CD4-positive, alpha-beta T cell treated with Interleukin-21 for 1 hour (primary cell): ENCODE results near the gene ANTXRL.
"Not testable (repeated sequence)": the region's sequence is repeated elsewhere in the genome, so short reads cannot be mapped to it uniquely, and the experiment has no call there.

Experiments
- DNase-seq: peaks from one replicate; pipeline ENCODE4 v3.0.0-alpha.2; 2020

Gene ANTXRL

DNA sequence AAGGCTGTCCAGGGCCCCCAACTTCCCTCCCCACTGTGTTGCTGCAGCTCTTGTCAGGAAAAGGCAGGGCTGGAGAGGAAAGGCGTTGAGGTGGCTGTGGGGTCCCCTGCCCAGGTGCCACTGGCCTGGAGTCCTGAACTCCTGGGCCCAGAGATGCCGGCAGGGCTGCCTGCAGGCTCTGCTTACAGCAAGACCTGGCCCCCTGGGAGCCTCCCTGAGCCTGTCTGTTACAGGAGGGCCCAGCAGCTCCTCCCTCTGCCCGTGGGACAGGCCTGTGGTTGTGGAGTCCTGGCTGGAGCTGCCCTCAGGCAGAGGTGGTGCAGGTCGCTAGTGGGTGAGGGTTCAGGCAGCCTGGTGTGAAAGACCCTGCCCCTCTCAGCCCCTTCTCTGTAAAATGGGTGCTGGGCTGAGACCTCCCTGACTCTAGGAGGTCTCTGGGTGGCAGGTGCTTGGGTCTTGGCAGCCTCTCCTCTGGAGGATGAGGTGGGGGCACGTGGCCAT, 9.9 kb downstream of the ANTXRL start:
- no peak for DNase-seq

- DNase-seq, result no peak
These were observed 10.8 kb downstream of the ANTXRL start for GRCh38 chr10:46297406-46298204.

GRCh38 chr10:46298477-46299285, 11.9 kb downstream of the ANTXRL start:
- DNase-seq, result no peak

DNA sequence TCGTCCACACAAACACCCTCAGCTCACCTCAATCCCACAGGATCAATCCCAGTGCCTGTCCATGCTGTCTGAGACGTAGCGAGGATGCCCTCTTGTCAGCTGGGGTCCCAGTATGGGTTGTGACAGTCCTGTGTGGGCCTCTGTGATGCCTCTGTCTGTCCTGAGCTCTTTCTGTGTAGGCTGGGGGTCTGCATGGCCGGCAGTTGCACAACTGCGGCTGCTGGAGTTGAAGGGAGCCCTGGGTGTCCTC, 12.4 kb downstream of the ANTXRL start:
- no peak for DNase-seq

GRCh38 chr10:46299536-46300369, 13.0 kb downstream of the ANTXRL start:
- no peak for DNase-seq

DNA sequence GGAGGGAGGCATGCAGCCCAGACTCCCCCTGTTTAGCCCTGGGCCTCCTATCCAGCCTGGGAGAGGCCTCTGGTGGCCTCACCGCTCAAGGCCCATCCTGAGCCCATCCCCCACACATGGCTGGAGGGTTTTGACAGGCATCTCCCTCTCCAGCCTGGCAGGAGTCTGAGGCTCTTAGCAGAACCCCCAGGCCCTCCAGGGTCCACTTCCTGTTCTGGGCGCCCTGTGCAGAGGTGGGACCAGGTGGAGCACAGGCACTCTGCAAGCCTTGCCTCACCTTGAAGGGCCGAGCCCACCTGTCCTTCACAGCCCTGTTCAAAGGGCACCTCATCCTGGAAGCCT, 13.5 kb downstream of the ANTXRL start:
- not testable (repeated sequence) for DNase-seq

- DNase-seq, result no peak
These were observed 14.4 kb downstream of the ANTXRL start for GRCh38 chr10:46301056-46301645.

GRCh38 chr10:46301721-46302479, 15.1 kb downstream of the ANTXRL start:
- no peak for DNase-seq

DNA sequence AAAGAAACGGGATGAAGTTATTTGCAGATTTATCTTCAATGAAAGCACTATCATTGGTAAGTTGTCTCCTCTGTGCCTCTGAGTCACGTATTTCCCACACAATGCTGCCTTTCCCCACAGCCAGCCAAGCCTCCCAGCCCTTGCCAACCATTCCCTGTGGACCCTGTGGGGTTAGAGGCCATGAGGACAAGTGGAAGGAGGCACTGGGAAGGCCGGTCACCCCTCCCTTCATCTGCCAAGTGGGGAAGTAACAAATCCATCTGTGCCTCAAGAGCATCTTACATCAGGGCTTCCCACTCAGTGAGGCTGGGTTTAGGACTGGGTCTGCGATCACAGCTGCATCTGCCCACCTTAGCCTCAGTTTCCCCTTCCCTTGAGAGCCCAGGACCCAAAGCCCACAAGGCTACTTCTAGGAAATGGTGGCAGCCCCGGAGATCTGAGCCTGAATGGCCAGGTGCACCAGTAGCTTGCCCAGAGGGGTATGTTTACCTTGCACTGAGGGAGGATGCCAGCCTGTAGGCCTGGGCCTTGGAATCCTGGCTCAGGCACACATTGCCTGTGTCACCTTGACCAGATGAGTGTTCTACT, 16.1 kb downstream of the ANTXRL start:
- not testable (repeated sequence) for DNase-seq

- DNase-seq, result no peak
These were observed 17.3 kb downstream of the ANTXRL start for GRCh38 chr10:46304062-46304461.

DNA sequence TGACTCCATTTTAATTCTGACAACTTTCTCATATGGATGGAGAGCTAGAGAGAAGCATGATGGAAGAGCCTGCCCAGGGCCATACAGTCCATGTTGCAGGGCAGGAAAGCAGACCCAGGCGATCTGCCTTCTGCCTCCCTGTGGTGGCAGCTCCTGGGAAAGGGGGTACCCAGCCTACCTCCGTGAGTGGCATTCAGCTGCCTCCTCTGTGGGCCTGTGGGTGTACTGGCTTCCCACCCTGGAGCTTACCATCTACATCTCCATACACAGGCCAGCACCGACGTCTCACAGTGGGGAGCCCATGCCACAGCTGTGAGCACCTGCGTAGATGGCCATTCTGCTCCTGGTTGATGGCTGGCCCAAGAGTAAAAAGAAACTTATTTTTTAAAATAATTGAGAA, 17.9 kb downstream of the ANTXRL start:
- DNase-seq, result not testable (repeated sequence)

GRCh38 chr10:46305079-46305818, 18.5 kb downstream of the ANTXRL start:
- no peak for DNase-seq

GRCh38 chr10:46305986-46306385, 19.2 kb downstream of the ANTXRL start:
- DNase-seq, result no peak

GRCh38 chr10:46306516-46307184, 19.9 kb downstream of the ANTXRL start:
- no peak for DNase-seq

GRCh38 chr10:46307281-46308112, 20.7 kb downstream of the ANTXRL start:
- DNase-seq, result no peak

- no peak for DNase-seq
These were observed 21.3 kb downstream of the ANTXRL start for GRCh38 chr10:46308113-46308415.

DNA sequence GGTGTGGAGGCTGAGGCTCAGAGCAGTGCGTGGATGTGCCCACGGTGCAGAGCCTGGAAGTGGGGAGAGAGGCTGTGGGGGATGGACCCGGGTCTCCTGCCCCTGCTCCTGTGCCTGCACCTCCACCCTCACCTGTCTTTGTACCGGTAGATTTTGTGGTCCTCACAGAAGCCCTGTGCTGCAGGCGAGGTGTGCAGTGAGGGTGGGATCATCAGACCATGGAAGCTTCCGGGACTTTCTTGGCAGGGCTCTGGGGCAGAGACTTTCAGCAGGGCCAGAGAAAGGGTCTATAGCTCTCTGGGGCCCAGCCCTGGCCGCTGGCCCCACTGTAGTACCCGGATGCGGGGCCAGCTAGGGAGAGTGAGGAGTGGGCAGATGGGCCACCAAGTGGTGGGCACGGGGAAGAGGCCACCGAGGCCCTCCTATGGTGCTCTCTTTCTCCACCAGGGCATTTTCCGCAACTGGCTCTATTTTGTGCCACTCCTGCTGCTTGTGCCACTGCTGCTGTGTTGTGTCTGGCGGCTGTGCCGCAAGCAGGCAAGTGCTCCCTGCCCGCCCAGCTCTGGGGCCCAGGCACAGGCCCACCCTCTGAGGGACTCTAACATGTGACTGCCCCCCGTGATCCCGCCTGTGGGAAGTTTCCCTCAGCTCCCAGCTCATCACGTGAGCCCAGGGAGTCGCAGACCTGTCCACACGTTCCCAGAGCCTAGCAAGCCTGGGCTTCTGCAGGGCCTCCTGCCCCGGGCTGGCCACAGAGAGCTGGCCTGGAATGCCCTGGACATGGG, 22.1 kb downstream of the ANTXRL start:
- DNase-seq, result no peak

- DNase-seq, result no peak
These were observed 22.8 kb downstream of the ANTXRL start for GRCh38 chr10:46309511-46310142.

DNA sequence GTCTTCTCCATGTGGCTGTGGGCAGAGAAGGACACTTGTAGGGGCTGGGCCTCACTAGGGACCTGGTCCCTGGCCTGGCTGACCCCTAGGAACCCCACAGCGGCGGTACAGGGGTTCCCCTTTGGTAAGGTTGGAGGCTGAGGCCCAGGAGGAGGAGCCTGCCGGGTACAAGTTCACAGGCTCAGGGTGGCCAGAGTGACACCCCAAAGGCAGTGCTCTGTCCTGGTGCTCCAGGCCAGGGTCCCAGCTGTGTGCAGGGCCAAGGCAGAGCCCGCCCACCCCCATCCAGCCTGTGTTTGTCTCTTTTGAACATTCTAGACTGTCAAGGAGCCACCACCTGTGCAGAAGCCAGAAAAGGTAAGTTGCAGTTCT, 23.3 kb downstream of the ANTXRL start:
- DNase-seq, result no peak
